ENCODE results near the gene PCBP3. TPM values are rescaled to one million over a fixed set of nuclear protein-coding genes. Genes with fewer than 3 reads are reported as not detected.

The PCBP3 gene
- total RNA-seq, 1 donor from 2014 or later: 8.2 TPM

GRCh38 chr21:45916011-45916840 is 272.7 kb downstream of the PCBP3 start:
- H3K4me1 Mint-ChIP-seq (ENCODE audit: low read depth): no peaks in the 10 kb centered on the region
- intact Hi-C loops (cut with micrococcal nuclease): no loop called here
- no peak overlapping the region for H3K27ac Mint-ChIP-seq
- H3K27me3 Mint-ChIP-seq (ENCODE audit: insufficient read depth): no peaks in the 10 kb centered on the region
- no peaks in the 10 kb centered on the region for H3K36me3 Mint-ChIP-seq (ENCODE audit: low read depth)
- H3K9me3 Mint-ChIP-seq: no peaks in the 10 kb centered on the region
- DNase-seq (ENCODE audit: low spot score): no peak
- H3K4me3 Mint-ChIP-seq: no peak overlapping the region

GRCh38 chr21:45917241-45917640 is 273.7 kb downstream of the PCBP3 start:
- Mint-ChIP-seq H3K36me3 (ENCODE audit: low read depth) (no peaks in the 10 kb centered on the region), H3K4me1 (ENCODE audit: low read depth) (no peaks in the 10 kb centered on the region), H3K27ac (no peak overlapping the region), H3K9me3 (no peaks in the 10 kb centered on the region), H3K27me3 (ENCODE audit: insufficient read depth) (peaks cover 1% of the 10 kb centered on the region), H3K4me3 (no peak overlapping the region)
- intact Hi-C loops (cut with micrococcal nuclease): no loop called here
- no peak for DNase-seq (ENCODE audit: low spot score)

DNA sequence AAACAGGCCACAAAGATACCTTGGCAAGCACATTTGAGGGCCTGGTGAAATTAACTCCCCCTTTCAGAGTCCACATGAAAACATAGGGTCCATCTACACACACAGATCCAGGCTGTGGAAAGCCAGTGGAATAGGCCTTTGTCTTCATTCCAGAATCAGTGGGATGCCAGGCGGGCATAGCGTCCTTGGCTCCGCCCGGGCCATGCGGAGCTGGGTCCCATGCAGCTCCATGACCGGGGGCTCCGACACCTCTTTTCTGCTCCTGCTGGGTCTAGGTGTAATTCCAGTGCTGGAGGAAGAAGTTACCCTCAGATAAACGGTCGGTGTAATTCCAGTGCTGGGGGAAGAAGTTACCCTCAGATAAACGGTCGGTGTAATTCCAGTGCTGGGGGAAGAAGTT is 274.5 kb downstream of the PCBP3 start:
- intact Hi-C loops (cut with micrococcal nuclease): no loop called here
- H3K27ac Mint-ChIP-seq: no peak overlapping the region
- H3K4me1 Mint-ChIP-seq (ENCODE audit: low read depth): no peaks in the 10 kb centered on the region
- H3K4me3 Mint-ChIP-seq: no peak overlapping the region
- H3K9me3 Mint-ChIP-seq: no peaks in the 10 kb centered on the region
- peaks cover 1% of the 10 kb centered on the region for H3K27me3 Mint-ChIP-seq (ENCODE audit: insufficient read depth)
- no peaks in the 10 kb centered on the region for H3K36me3 Mint-ChIP-seq (ENCODE audit: low read depth)
- DNase-seq (ENCODE audit: low spot score): no peak

GRCh38 chr21:45918835-45919447 is 275.4 kb downstream of the PCBP3 start:
- H3K4me1 Mint-ChIP-seq (ENCODE audit: low read depth): no peaks in the 10 kb centered on the region
- no peak overlapping the region for H3K27ac Mint-ChIP-seq
- intact Hi-C loops (cut with micrococcal nuclease): no loop called here

DNA sequence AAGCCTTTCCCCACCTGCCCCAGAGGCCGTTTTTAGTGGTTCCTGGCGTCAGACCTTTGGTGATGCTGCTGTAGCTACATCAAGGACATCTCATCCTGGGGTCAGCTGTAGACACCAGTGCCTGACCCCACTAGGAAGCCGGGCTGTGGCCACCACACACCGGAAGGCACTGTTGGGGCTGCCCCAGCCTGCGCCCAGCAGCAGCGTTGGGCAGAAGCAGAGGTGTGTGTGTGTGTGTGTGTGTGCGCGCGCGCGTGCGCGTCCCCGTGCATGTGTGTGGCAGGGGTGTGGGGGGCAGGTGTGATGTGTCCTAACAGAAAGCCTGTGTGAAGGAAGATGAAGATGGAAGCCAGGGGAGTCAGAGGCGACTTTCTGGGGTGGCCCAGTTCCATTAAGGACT is 276.1 kb downstream of the PCBP3 start:
- H3K9me3 Mint-ChIP-seq: no peaks in the 10 kb centered on the region

More at GRCh38 chr21:45918835-45919447, 275.4 kb downstream of the PCBP3 start:
- no peak for DNase-seq (ENCODE audit: low spot score)
- Mint-ChIP-seq H3K4me3 (no peak overlapping the region), H3K9me3 (no peaks in the 10 kb centered on the region), H3K27me3 (ENCODE audit: insufficient read depth) (peaks cover 1% of the 10 kb centered on the region), H3K36me3 (ENCODE audit: low read depth) (no peaks in the 10 kb centered on the region)

DNA sequence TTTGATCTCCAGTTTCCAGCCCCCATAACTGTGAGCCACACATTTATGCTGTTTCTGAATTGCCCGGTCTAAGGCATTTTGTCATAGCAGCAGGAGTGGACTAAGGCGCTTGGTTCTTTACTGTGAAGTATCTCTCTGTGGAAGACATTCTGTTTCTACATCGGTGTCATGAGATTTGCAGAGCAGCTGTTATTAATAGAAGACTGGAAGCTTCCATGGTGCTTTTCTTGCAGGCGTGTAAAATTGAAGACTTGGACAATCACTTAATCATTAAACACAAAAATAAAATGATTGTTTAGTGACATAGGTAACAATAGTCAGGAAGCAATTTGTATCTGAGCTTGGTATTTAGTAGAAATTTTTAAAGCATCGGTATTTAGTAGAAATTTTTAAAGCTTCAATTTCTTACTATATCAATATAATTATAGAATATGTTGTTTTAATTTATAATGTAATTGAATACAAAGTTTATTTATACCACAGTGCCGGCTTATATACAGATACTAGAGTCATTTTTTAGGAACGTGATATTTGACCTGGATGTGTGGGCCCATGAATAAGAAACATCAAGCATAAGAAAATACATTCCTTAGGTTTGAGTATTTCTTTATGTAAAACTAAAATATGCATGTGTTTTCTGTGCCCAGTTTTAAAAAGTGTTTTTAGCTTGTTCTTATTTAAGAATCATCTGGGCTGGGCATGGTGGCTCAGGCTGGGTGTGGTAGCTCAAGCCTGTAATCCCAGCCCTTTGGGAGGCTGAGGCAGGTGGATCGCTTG is 277.5 kb downstream of the PCBP3 start:
- Mint-ChIP-seq H3K36me3 (ENCODE audit: low read depth) (no peaks in the 10 kb centered on the region), H3K4me3 (no peak overlapping the region), H3K27ac (no peak overlapping the region), H3K4me1 (ENCODE audit: low read depth) (no peaks in the 10 kb centered on the region), H3K27me3 (ENCODE audit: insufficient read depth) (peaks cover 1% of the 10 kb centered on the region), H3K9me3 (no peaks in the 10 kb centered on the region)
- no peak for DNase-seq (ENCODE audit: low spot score)
- intact Hi-C loops (cut with micrococcal nuclease): no loop called here

More for the DNA sequence above, 276.1 kb downstream of the PCBP3 start:
- Mint-ChIP-seq H3K27me3 (ENCODE audit: insufficient read depth) (peaks cover 1% of the 10 kb centered on the region), H3K4me1 (ENCODE audit: low read depth) (no peaks in the 10 kb centered on the region), H3K4me3 (no peak overlapping the region), H3K27ac (no peak overlapping the region), H3K36me3 (ENCODE audit: low read depth) (no peaks in the 10 kb centered on the region)
- intact Hi-C loops (cut with micrococcal nuclease): no loop called here
- DNase-seq (ENCODE audit: low spot score): no peak

DNA sequence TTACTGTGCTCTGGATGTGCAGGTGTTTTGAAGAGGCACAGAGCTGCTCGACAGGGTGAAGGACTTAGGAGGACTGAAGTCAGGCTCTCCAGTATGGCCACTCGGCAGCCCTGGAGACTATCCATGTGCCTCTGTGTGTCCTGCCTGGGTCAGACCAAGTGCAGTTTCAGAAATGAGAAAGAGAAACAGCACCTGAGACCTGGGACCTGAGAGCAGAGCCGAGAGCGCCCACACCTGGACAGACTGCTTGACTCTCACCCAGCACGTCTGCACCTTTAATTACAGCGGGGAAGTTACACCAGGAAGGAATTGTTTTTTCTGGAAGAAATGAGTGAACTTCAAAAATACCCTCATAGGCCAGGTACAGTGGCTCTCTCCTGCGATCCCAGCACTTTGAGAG is 278.4 kb downstream of the PCBP3 start:
- DNase-seq (ENCODE audit: low spot score): no peak
- no peaks in the 10 kb centered on the region for H3K4me1 Mint-ChIP-seq (ENCODE audit: low read depth)
- H3K4me3 Mint-ChIP-seq: no peak overlapping the region
- intact Hi-C loops (cut with micrococcal nuclease): no loop called here
- peaks cover 1% of the 10 kb centered on the region for H3K27me3 Mint-ChIP-seq (ENCODE audit: insufficient read depth)
- no peaks in the 10 kb centered on the region for H3K9me3 Mint-ChIP-seq
- no peak overlapping the region for H3K27ac Mint-ChIP-seq
- no peaks in the 10 kb centered on the region for H3K36me3 Mint-ChIP-seq (ENCODE audit: low read depth)

- H3K4me3 Mint-ChIP-seq: no peak overlapping the region
- H3K36me3 Mint-ChIP-seq (ENCODE audit: low read depth): no peaks in the 10 kb centered on the region
- intact Hi-C loops (cut with micrococcal nuclease): no loop called here
- no peaks in the 10 kb centered on the region for H3K4me1 Mint-ChIP-seq (ENCODE audit: low read depth)
- no peaks in the 10 kb centered on the region for H3K9me3 Mint-ChIP-seq
- no peak for DNase-seq (ENCODE audit: low spot score)
- H3K27me3 Mint-ChIP-seq (ENCODE audit: insufficient read depth): peaks cover 1% of the 10 kb centered on the region
- no peak overlapping the region for H3K27ac Mint-ChIP-seq
Measured at GRCh38 chr21:45922648-45923047, 279.1 kb downstream of the PCBP3 start.

GRCh38 chr21:45923146-45923545 is 279.6 kb downstream of the PCBP3 start:
- intact Hi-C loops (cut with micrococcal nuclease): no loop called here
- Mint-ChIP-seq H3K27ac (no peak overlapping the region), H3K4me3 (no peak overlapping the region), H3K36me3 (ENCODE audit: low read depth) (no peaks in the 10 kb centered on the region), H3K27me3 (ENCODE audit: insufficient read depth) (peaks cover 1% of the 10 kb centered on the region), H3K4me1 (ENCODE audit: low read depth) (no peaks in the 10 kb centered on the region), H3K9me3 (no peaks in the 10 kb centered on the region)
- no peak for DNase-seq (ENCODE audit: low spot score)

DNA sequence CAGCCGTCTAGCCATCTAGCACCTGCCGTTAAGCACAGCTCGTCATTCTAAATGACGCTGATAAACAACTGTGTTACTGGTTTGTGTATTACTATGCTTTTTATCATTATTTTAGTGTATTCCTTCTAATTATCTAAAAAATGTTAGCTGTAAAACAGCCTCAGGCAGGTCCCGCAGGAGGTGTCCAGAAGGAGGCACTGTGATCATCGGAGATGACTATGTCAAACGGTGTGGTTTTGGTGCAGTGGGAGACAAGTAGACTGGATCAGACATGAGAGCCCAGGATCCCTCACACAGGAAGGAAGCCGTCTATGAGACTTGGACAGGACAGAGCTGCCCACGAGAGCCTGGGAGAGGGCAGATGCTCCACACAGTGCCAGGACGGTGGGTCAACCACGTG is 282.8 kb downstream of the PCBP3 start:
- Mint-ChIP-seq H3K36me3 (ENCODE audit: low read depth) (no peaks in the 10 kb centered on the region), H3K4me3 (no peak overlapping the region), H3K27me3 (ENCODE audit: insufficient read depth) (peaks cover 1% of the 10 kb centered on the region), H3K27ac (no peak overlapping the region), H3K4me1 (ENCODE audit: low read depth) (no peaks in the 10 kb centered on the region), H3K9me3 (no peaks in the 10 kb centered on the region)
- intact Hi-C loops (cut with micrococcal nuclease): no loop called here
- DNase-seq (ENCODE audit: low spot score): no peak

- no peak for DNase-seq (ENCODE audit: low spot score)
- Mint-ChIP-seq H3K27ac (no peak overlapping the region), H3K4me3 (no peak overlapping the region), H3K9me3 (no peaks in the 10 kb centered on the region), H3K4me1 (ENCODE audit: low read depth) (no peaks in the 10 kb centered on the region), H3K27me3 (ENCODE audit: insufficient read depth) (no peaks in the 10 kb centered on the region), H3K36me3 (ENCODE audit: low read depth) (no peaks in the 10 kb centered on the region)
- intact Hi-C loops (cut with micrococcal nuclease): no loop called here
Measured at GRCh38 chr21:45927032-45927431, 283.5 kb downstream of the PCBP3 start.

GRCh38 chr21:45927851-45928850 is 284.6 kb downstream of the PCBP3 start:
- Mint-ChIP-seq H3K4me3 (no peak overlapping the region), H3K4me1 (ENCODE audit: low read depth) (no peaks in the 10 kb centered on the region), H3K36me3 (ENCODE audit: low read depth) (no peaks in the 10 kb centered on the region), H3K27ac (no peak overlapping the region), H3K9me3 (no peaks in the 10 kb centered on the region), H3K27me3 (ENCODE audit: insufficient read depth) (no peaks in the 10 kb centered on the region)
- DNase-seq (ENCODE audit: low spot score): no peak
- intact Hi-C loops (cut with micrococcal nuclease): no loop called here

Measured in activated T-helper 1 cell treated with anti-CD3 and anti-CD28 coated beads, Interleukin-12 subunit alpha, Interleukin-12 subunit beta, Interleukin-2, Interleukin-4 antibody, amounts not matched to agents 30 ng/mL and 10 ng/mL and 1 ng/mL, durations not matched to agents 14 hours and 24 hours and 36 hours (primary cell).